OCI-LY7 (cell line): ENCODE results near the gene GALR1.

ENCODE experiments used
- CTCF ChIP-seq: fragments of 200-600 bp; sonication (generic); conservative IDR thresholded peaks from 2 replicates; pipeline ENCODE4 v1.5.1; 2014; ENCODE audit warnings: mild to moderate bottlenecking, antibody characterized with exemption, low read length, moderate library complexity, mixed read lengths
- EZH2phosphoT487 ChIP-seq: fragments of 200-600 bp; sonication (generic); IDR thresholded peaks from 2 replicates; pipeline ENCODE4 v1.6.1; 2018; ENCODE audit warnings: low read depth, borderline replicate concordance, mild to moderate bottlenecking, mixed run types, antibody characterized with exemption, low read length, moderate library complexity, mixed read lengths

GRCh38 chr18:77299706-77300105 lies 50.1 kb downstream of the GALR1 start:
- TF ChIP-seq CTCF (no peak), EZH2phosphoT487 (no peak)
